H1 (cell line): ENCODE data around the gene NIPSNAP2. TPM values are rescaled to one million over a fixed set of nuclear protein-coding genes. Genes with fewer than 3 reads are reported as not detected.

Experiments used
- CTCF ChIA-PET: fragments of 300-600 bp; sonication (Branson Sonifier 250); formaldehyde crosslinking; loops from one replicate; lab custom pipeline; 2021; ENCODE audit not compliant: partially characterized antibody; lab: Charles Lee
- POLR2A ChIA-PET: fragments of 300-600 bp; sonication (Branson Sonifier 250); formaldehyde crosslinking; loops from one replicate; lab custom pipeline; 2021; ENCODE audit warnings: inconsistent platforms; ENCODE audit not compliant: partially characterized antibody; lab: Charles Lee
- DNase-seq, 2 experiments: peaks; one replicate each; pipeline versions ENCODE4 v3.0.0 to v3.0.0-alpha.2; 2010 to 2022; ENCODE audit warnings: low spot score in 2 of 2, low read depth in 1 of 2, mixed read lengths in 1 of 2
- FAIRE-seq: peaks from 2 replicates; lab custom pipeline; 2011; peaks lifted over from hg19 to GRCh38; lab: Jason Lieb, UNC
- H2AFZ ChIP-seq: 2 replicates; pipeline ENCODE4 v1.8.1; 2012; ENCODE audit warnings: low read length, inconsistent platforms
- H2AK5ac ChIP-seq: 2 replicates; pipeline ENCODE4 v1.6.1; 2013; ENCODE audit warnings: low read depth, low read length
- H2BK120ac ChIP-seq: replicated peaks from 2 replicates; pipeline ENCODE3; 2013; ENCODE audit warnings: low read depth, low read length, inconsistent platforms
- H2BK12ac ChIP-seq: 2 replicates; pipeline ENCODE4 v1.6.1; 2013; ENCODE audit warnings: low read depth, low read length
- H2BK15ac ChIP-seq: 2 replicates; pipeline ENCODE4 v1.6.1; 2013; ENCODE audit warnings: low read length
- H2BK20ac ChIP-seq: 2 replicates; pipeline ENCODE4 v1.6.1; 2013; ENCODE audit warnings: low read length
- H2BK5ac ChIP-seq: 2 replicates; pipeline ENCODE4 v1.6.1; 2013; ENCODE audit warnings: low read depth, low read length
- H3K14ac ChIP-seq: 2 replicates; pipeline ENCODE4 v1.6.1; 2013; ENCODE audit warnings: inconsistent platforms; ENCODE audit not compliant: insufficient read length
- H3K18ac ChIP-seq: 2 replicates; pipeline ENCODE4 v1.6.1; 2013; ENCODE audit warnings: low read length; ENCODE audit errors: extremely low read depth
- H3K23ac ChIP-seq: 2 replicates; pipeline ENCODE4 v1.6.1; 2013; ENCODE audit warnings: inconsistent platforms; ENCODE audit not compliant: insufficient read length
- H3K23me2 ChIP-seq: 2 replicates; pipeline ENCODE4 v1.6.1; 2013; ENCODE audit warnings: low read depth, low read length
- H3K27ac ChIP-seq: 2 replicates; pipeline ENCODE4 v1.6.1; 2011; ENCODE audit warnings: low read depth, low read length, inconsistent platforms
- H3K27me3 ChIP-seq, 4 experiments: replicated peaks in 1 of 4; 1 replicate in 1 of 4; 2 replicates in 3 of 4; pipeline versions ENCODE4 v1.6.1 to v1.8.1; 2011 to 2013; ENCODE audit warnings: low read length in 3 of 4, mild to moderate bottlenecking in 3 of 4, inconsistent platforms in 2 of 4, mixed read lengths in 2 of 4, moderate library complexity in 1 of 4; ENCODE audit not compliant: control insufficient read depth in 3 of 4, insufficient read depth in 3 of 4; ENCODE audit errors: extremely low read depth in 1 of 4
- H3K36me3 ChIP-seq, 4 experiments: 2 replicates each; pipeline versions ENCODE4 v1.6.1 to v1.8.1; 2011 to 2013; ENCODE audit warnings: mild to moderate bottlenecking in 4 of 4, low read length in 3 of 4, moderate library complexity in 2 of 4, control low read depth in 1 of 4, inconsistent platforms in 1 of 4; ENCODE audit not compliant: insufficient read depth in 4 of 4, control insufficient read depth in 2 of 4
- H3K4ac ChIP-seq: replicated peaks from 2 replicates; pipeline ENCODE3; 2013; ENCODE audit warnings: low read length, low read depth, mixed read lengths, inconsistent platforms; ENCODE audit not compliant: insufficient read length
- H3K4me1 ChIP-seq, 4 experiments: replicated peaks in 1 of 4; 1 replicate in 1 of 4; 2 replicates in 3 of 4; pipeline versions ENCODE4 v1.6.1 to v1.8.1; 2011 to 2013; ENCODE audit warnings: low read length in 3 of 4, inconsistent platforms in 2 of 4, mixed read lengths in 1 of 4; ENCODE audit not compliant: insufficient read depth in 4 of 4, control insufficient read depth in 3 of 4
- H3K4me2 ChIP-seq, 2 experiments: 2 replicates each; pipeline versions ENCODE4 v1.6.1 to v1.8.1; 2011 to 2013; ENCODE audit warnings: low read depth in 2 of 2, low read length in 2 of 2, control low read depth in 1 of 2, inconsistent platforms in 1 of 2, mild to moderate bottlenecking in 1 of 2; ENCODE audit not compliant: insufficient read depth in 1 of 2
- H3K4me3 ChIP-seq, 4 experiments: fragments of 200-600, 300-600 bp in 1 of 4; sonication (generic), shearing (Covaris generic), sonication (Bioruptor Twin) in 1 of 4; 2 replicates each; pipeline versions ENCODE4 v1.5.1 to v1.8.1; 2011 to 2016; ENCODE audit warnings: low read length in 4 of 4, low read depth in 3 of 4, control low read depth in 2 of 4, inconsistent platforms in 2 of 4, mild to moderate bottlenecking in 2 of 4, mixed read lengths in 1 of 4, moderate library complexity in 1 of 4; ENCODE audit not compliant: insufficient read depth in 2 of 4; ENCODE audit errors: extremely low read depth in 1 of 4
- H3K56ac ChIP-seq: replicated peaks from 2 replicates; pipeline ENCODE3; 2013; ENCODE audit warnings: low read depth, mild to moderate bottlenecking, mixed read lengths, low read length, inconsistent platforms; ENCODE audit not compliant: insufficient read length
- H3K79me1 ChIP-seq: 2 replicates; pipeline ENCODE4 v1.6.1; 2013; ENCODE audit warnings: low read depth, low read length, control low read depth
- H3K79me2 ChIP-seq, 2 experiments: 2 replicates each; pipeline versions ENCODE4 v1.6.1 to v1.8.1; 2012 to 2013; ENCODE audit warnings: low read length in 2 of 2, mild to moderate bottlenecking in 2 of 2, inconsistent platforms in 1 of 2; ENCODE audit not compliant: insufficient read depth in 2 of 2, control insufficient read depth in 1 of 2
- H3K9ac ChIP-seq, 4 experiments: replicated peaks in 1 of 4; 1 replicate in 1 of 4; 2 replicates in 3 of 4; pipeline versions ENCODE4 v1.6.1 to v1.8.1; 2011 to 2013; ENCODE audit warnings: low read depth in 3 of 4, low read length in 3 of 4, control low read depth in 2 of 4, mild to moderate bottlenecking in 2 of 4, moderate library complexity in 2 of 4, inconsistent platforms in 1 of 4; ENCODE audit errors: extremely low read depth in 1 of 4
- H3K9me3 ChIP-seq, 2 experiments: 2 replicates each; pipeline versions ENCODE4 v1.6.1 to v1.8.1; 2012 to 2013; ENCODE audit warnings: mild to moderate bottlenecking in 2 of 2, moderate library complexity in 2 of 2, control low read depth in 1 of 2, inconsistent platforms in 1 of 2, low read depth in 1 of 2, low read length in 1 of 2, mixed read lengths in 1 of 2; ENCODE audit not compliant: insufficient read depth in 2 of 2
- H4K20me1 ChIP-seq, 2 experiments: replicated peaks in 1 of 2; 2 replicates each; pipeline versions ENCODE3 to v1.8.1; 2011 to 2013; ENCODE audit warnings: inconsistent platforms in 2 of 2, low read length in 2 of 2, mild to moderate bottlenecking in 1 of 2; ENCODE audit not compliant: insufficient read depth in 2 of 2, control insufficient read depth in 1 of 2
- H4K5ac ChIP-seq: 2 replicates; pipeline ENCODE4 v1.6.1; 2013; ENCODE audit warnings: low read length, low read depth, mixed read lengths, inconsistent platforms; ENCODE audit not compliant: insufficient read length
- H4K8ac ChIP-seq: 2 replicates; pipeline ENCODE4 v1.8.0; 2013; ENCODE audit warnings: mild to moderate bottlenecking, moderate library complexity, low read length, inconsistent platforms; ENCODE audit not compliant: insufficient read depth; ENCODE audit errors: extremely low read depth
- H4K91ac ChIP-seq: replicated peaks from 2 replicates; pipeline ENCODE3; 2013; ENCODE audit warnings: low read length, mixed read lengths, inconsistent platforms; ENCODE audit not compliant: insufficient read length
- ASH2L ChIP-seq: fragments of 200-600, 300-600 bp; sonication (generic); IDR thresholded peaks from one replicate; pipeline ENCODE4 v1.7.1; 2017; ENCODE audit warnings: low read length
- ATF2 ChIP-seq: IDR thresholded peaks from 2 replicates; pipeline ENCODE4 v1.6.1; 2012; ENCODE audit warnings: low read length, inconsistent platforms
- CBX5 ChIP-seq: fragments of 300-800, 300-1000 bp; sonication (generic); IDR thresholded peaks from 2 replicates; pipeline ENCODE4 v1.7.1; 2016; ENCODE audit warnings: antibody characterized with exemption, low read length, low read depth
- CEBPB ChIP-seq: IDR thresholded peaks from 2 replicates; pipeline ENCODE4 v1.6.1; 2012; ENCODE audit warnings: low read depth, low read length
- CTBP2 ChIP-seq: IDR thresholded peaks from 2 replicates; pipeline ENCODE4 v1.7.0; 2011; ENCODE audit warnings: borderline replicate concordance, mild to moderate bottlenecking, moderate library complexity, mixed read lengths, low read length; ENCODE audit not compliant: insufficient read depth, insufficient read length
- GABPA ChIP-seq: IDR thresholded peaks from 2 replicates; pipeline ENCODE4 v1.6.1; 2011; ENCODE audit warnings: mild to moderate bottlenecking, low read length, moderate library complexity, borderline replicate concordance; ENCODE audit not compliant: insufficient read depth
- KDM1A ChIP-seq: fragments of 200-600, 300-600 bp; sonication (generic); IDR thresholded peaks from 2 replicates; pipeline ENCODE4 v1.7.1; 2016; ENCODE audit warnings: mild to moderate bottlenecking, low read length, borderline replicate concordance
- SP2 ChIP-seq: IDR thresholded peaks from 2 replicates; pipeline ENCODE4 v1.6.1; 2012; ENCODE audit warnings: mild to moderate bottlenecking, low read length, inconsistent platforms
- ZNF274 ChIP-seq: IDR thresholded peaks from 2 replicates; pipeline ENCODE4 v1.7.0; 2012; ENCODE audit warnings: low read length, borderline replicate concordance; ENCODE audit errors: extremely low read depth
- WGBS, 2 experiments: shearing (Covaris generic) in 1 of 2; methylation state at CpG; one replicate each; pipeline versions ENCODE4 v1.1.6 to v1.1.7; 2013 to 2015; ENCODE audit warnings: low lambda C conversion rate in 2 of 2, mixed read lengths in 2 of 2, inconsistent platforms in 1 of 2, low coverage in 1 of 2, missing lambda C conversion rate in 1 of 2; ENCODE audit not compliant: insufficient replicate concordance in 2 of 2, insufficient coverage in 1 of 2, insufficient read length in 1 of 2; ENCODE audit errors: extremely low coverage in 1 of 2, missing lambda C conversion rate in 1 of 2; 5-methylcytosine and 5-hydroxymethylcytosine counted together
- polyA plus RNA-seq, 7 experiments: library from polyadenylated mRNA; depleted of rRNA in 3 of 7; stranded (reverse) in 5 of 7; unstranded in 2 of 7; fragments of >200 nt in 5 of 7; fragments of 200-250 nt in 2 of 7; gene quantifications; 1 replicate in 5 of 7; 2 replicates in 1 of 7; 4 replicates in 1 of 7; pipeline versions ENCODE4 v1.2.1 to v1.2.3, GENCODE V29; 2011 to 2013; ENCODE audit warnings: missing spikeins in 2 of 7, mixed read lengths in 2 of 7
- total RNA-seq: library from RNA; stranded (reverse); fragmentation: NEBNext Ultra II Directional; extraction: Animal tissue kit (Norgen Biotek cat#: 25700); gene quantifications from 2 replicates; pipeline ENCODE4 v1.2.1, GENCODE V29; 2021

The NIPSNAP2 gene
- total and polyA plus RNA-seq, 2 of the 8 experiments (the other 6 are each of a cell fraction or from before 2014, with no cell fraction given), result 31.1 to 45.2 TPM

DNA sequence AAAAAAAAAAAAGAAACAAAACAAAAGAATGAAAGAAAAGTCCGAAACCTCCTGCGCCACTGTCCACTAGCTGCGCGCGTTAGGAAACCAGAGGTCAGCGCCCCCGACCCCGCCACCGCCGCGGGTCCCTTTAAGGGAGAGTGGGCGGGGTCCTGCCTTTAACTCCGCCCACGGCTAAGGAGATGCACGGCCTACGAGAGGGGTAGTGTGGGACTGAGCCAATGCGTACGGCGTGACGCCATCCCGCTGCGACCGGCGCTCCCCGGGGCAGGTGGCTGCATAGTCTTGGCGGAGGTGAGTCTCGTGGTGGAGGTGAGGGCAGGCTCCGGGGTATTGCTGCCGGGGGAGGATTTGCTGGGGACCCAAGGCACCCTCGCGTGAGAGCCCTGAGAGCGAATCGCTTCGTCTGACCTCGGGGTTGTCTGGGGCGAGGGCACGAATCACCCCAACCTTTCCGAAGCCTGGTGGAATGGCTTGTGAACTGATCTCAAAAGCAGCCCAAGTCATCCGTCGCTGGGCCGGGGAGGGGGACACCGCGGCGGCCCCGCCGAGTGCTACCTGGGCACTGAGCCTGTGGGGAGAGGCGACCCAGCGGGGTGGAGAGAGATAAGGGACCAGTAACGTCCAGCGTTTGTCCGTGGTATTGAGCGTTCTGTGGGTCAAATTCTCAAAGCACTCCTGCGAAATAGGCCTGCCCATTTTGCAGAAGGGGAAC is 12.6 kb upstream of the NIPSNAP2 start, which contains the start of gene MRPS17:
Gene MRPS17 (plus strand): TSS at position 241 of the 715 bp plus-strand sequence. CDS start 1,319 bp downstream, outside the sequence.
- CTCF ChIA-PET, result interaction anchor here (0.7 to 1.4 kb wide), 2 partner anchors 12 to 27 kb away, joined by 3 to 4 read pairs; partner anchors contain the start of gene NIPSNAP2
- H3K23ac ChIP-seq, result no peak within 1 kb of the TSS
- H3K79me2 ChIP-seq, result peaks cover 0 to 13% of the 10 kb centered on the region in 2 experiments; a peak in 3 of 4 replicates
- no peak for FAIRE-seq
- H2AK5ac ChIP-seq, result peak within 1 kb of the TSS; percentile 82; the same call in 1 of the 2 replicates
- H3K18ac ChIP-seq, result no peak within 1 kb of the TSS; the same call in 1 of the 2 replicates
- H3K4ac ChIP-seq, result peak within 1 kb of the TSS; percentile 94
- H3K56ac ChIP-seq, result peak within 1 kb of the TSS; percentile 92
- H3K4me2 ChIP-seq, result peak within 1 kb of the TSS; percentile 72 to 73
- POLR2A ChIA-PET, result interaction anchor here (1.4 kb wide), 1 partner anchor 13 kb away, joined by 6 read pairs; the partner anchor contains the start of gene NIPSNAP2
- peak within 1 kb of the TSS; percentile 90 for H3K14ac ChIP-seq
- WGBS, 2 experiments, result 1% methylated on average over 37 of the region's 53 CpGs; no CpG with 5 or more reads in 1 of the 2 experiments
- peaks cover 0 to 6% of the 10 kb centered on the region in 2 experiments for H4K20me1 ChIP-seq
- H2BK120ac ChIP-seq, result no peak within 1 kb of the TSS
- peak within 1 kb of the TSS; percentile 85 for H2BK5ac ChIP-seq
- peak within 1 kb of the TSS; percentile 89 for H3K27ac ChIP-seq
- peaks cover 8 to 14% (median 10%) of the 10 kb centered on the region in 4 experiments; a peak in 6 of 8 replicates for H3K36me3 ChIP-seq
- no peak within 1 kb of the TSS for H2BK20ac ChIP-seq
- H3K27me3 ChIP-seq, result no peaks in the 10 kb centered on the region; a peak in 1 of 7 replicates
- 0 out of 2 replicates have a peak within 1 kb of the TSS, but pooled peaks have one; percentile 50 for H2BK12ac ChIP-seq
- no peaks in the 10 kb centered on the region for H3K4me1 ChIP-seq
- peak within 1 kb of the TSS; percentile 95 for H4K91ac ChIP-seq
- H2BK15ac ChIP-seq, result no peak within 1 kb of the TSS
- 0 out of 2 replicates have a peak within 1 kb of the TSS, but pooled peaks have one; percentile 34 for H2AFZ ChIP-seq
- no peaks in the 10 kb centered on the region for H3K9me3 ChIP-seq
- DNase-seq, result peak; percentile 81 to 96
- peak within 1 kb of the TSS; percentile 86 to 95 (median 92) for H3K4me3 ChIP-seq
- H3K9ac ChIP-seq, result peak within 1 kb of the TSS; percentile 66 to 96 (median 94)
- peak within 1 kb of the TSS; percentile 99; the same call in 1 of the 2 replicates for H4K8ac ChIP-seq
- H3K23me2 ChIP-seq, result no peaks in the 10 kb centered on the region
- peak within 1 kb of the TSS; percentile 77 for H4K5ac ChIP-seq
- no peaks in the 10 kb centered on the region; the same call in 1 of the 2 replicates for H3K79me1 ChIP-seq
- TF ChIP-seq CBX5, result no peak
- peak; percentile 79 for TF ChIP-seq ASH2L
- TF ChIP-seq SP2, result no peak
- no peak; the same call in 1 of the 2 replicates for TF ChIP-seq KDM1A
- no peak for TF ChIP-seq ZNF274
- no peak for TF ChIP-seq ATF2
- TF ChIP-seq GABPA, result no peak
- TF ChIP-seq CTBP2, result no peak
- no peak for TF ChIP-seq CEBPB
